Liver (tissue), 3 donors: ENCODE data around the gene AFDN.

Experiments used
- JUND ChIP-seq, 2 donors: IDR thresholded peaks; 2 replicates each; pipeline ENCODE4 v1.6.1; 2016; ENCODE audit warnings: antibody characterized with exemption in 2 of 2
- RAD21 ChIP-seq, 2 donors: IDR thresholded peaks; 2 replicates each; pipeline ENCODE4 v1.6.1; 2016; ENCODE audit warnings: antibody characterized with exemption in 2 of 2, mild to moderate bottlenecking in 2 of 2
- TAF1 ChIP-seq: conservative IDR thresholded peaks from 2 replicates; pipeline ENCODE4 v1.6.1; 2016; ENCODE audit warnings: antibody characterized with exemption, mild to moderate bottlenecking
- YY1 ChIP-seq: IDR thresholded peaks from 2 replicates; pipeline ENCODE4 v1.6.1; 2016; ENCODE audit warnings: antibody characterized with exemption, mild to moderate bottlenecking
- TF ChIP-seq, protein P1 (sequence below): fragments of 150-350 bp; IDR thresholded peaks from 2 replicates; pipeline ENCODE4 v1.5.1; 2017; ENCODE audit warnings: improper control_type of control experiment, low read depth, low read length; ENCODE audit not compliant: missing input control
- TF ChIP-seq, protein P2 (sequence below): IDR thresholded peaks from 2 replicates; pipeline ENCODE4 v1.6.1; 2016; ENCODE audit warnings: antibody characterized with exemption
- donor health status: healthy.
- donor health status: healthy.

DNA sequence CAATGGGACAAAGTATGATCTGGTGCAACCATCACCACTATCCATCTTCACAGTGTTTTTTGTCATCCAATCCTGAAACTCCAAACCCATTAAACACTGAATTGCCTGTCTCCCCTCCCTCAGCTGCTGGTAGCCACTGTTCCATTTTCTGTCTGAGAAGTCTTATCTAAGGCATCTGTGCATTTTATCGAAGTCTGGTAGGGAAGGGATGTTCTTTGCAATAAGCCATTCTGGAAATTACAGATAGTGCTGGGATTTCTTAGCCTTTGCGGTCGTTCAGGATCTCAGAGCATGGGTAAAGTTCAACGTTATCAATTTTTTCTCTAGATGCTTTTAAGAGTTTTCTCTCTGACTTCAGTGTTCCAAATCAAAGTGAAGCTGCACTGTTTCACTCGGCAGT, 194.9 kb downstream of the AFDN start:
- TF ChIP-seq YY1 (no peak), JUND (IDR thresholded peaks at IDR 0.05) (no peak), TAF1 (no peak), RAD21 (IDR thresholded peaks at IDR 0.05) (no peak)
- TF ChIP-seq, protein P1, sequence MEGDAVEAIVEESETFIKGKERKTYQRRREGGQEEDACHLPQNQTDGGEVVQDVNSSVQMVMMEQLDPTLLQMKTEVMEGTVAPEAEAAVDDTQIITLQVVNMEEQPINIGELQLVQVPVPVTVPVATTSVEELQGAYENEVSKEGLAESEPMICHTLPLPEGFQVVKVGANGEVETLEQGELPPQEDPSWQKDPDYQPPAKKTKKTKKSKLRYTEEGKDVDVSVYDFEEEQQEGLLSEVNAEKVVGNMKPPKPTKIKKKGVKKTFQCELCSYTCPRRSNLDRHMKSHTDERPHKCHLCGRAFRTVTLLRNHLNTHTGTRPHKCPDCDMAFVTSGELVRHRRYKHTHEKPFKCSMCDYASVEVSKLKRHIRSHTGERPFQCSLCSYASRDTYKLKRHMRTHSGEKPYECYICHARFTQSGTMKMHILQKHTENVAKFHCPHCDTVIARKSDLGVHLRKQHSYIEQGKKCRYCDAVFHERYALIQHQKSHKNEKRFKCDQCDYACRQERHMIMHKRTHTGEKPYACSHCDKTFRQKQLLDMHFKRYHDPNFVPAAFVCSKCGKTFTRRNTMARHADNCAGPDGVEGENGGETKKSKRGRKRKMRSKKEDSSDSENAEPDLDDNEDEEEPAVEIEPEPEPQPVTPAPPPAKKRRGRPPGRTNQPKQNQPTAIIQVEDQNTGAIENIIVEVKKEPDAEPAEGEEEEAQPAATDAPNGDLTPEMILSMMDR: no peak
- TF ChIP-seq, protein P2, sequence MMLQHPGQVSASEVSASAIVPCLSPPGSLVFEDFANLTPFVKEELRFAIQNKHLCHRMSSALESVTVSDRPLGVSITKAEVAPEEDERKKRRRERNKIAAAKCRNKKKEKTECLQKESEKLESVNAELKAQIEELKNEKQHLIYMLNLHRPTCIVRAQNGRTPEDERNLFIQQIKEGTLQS: no peak
